ENCODE data around the gene ANKRD18B.
"Not testable (repeated sequence)": the region's sequence is repeated elsewhere in the genome, so short reads cannot be mapped to it uniquely, and the experiment has no call there.

The ANKRD18B gene

DNA sequence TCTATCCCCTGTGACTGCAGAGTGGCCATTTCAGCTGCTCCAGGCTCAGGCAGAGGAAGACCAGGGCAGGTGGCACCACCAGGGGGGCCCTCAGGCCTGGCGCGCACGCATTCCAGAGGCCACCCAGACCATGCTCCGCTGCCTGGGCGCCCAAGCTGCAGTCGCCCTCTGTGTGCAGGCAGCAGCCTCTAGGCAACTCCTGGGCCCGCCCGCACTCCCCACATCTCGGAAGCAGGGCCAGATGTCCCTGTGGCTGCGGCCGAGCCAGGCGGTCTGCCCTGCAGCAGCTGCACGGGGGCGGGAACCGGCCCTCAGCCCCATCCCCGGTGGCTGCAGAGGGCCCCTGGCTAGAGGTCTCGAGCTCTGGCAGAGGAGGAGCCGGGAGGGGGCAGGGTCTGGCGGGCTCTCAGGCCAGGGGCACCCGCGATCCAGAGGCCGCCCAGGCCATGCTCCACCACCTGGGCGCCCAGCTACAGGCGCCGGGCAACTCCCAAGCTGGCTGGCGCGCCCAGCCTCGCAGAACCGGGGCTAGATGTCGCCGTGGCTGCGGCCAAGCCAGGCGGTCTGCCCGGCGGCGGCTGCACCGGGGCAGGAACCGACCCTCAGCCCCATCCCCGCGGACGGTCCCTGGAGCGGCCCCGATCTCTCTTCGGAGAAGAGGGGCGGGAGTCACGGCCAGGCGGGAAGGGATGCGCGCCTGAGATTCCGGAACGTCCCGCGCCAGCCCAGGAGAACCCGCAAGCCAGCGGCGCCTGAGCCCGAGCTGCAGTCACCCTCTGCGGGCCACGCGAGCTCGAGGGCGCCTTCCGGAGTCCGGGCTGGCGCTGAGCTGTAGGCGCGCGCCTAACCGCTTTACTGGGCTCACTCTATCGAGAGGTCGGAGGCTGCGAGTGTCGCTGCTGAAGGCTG lies at the start of gene ANKRD18B:
Gene ANKRD18B, plus strand, starts transcription at position 855 of the 909 bp plus-strand sequence. CDS start 239 bp downstream, outside the sequence.
- peak; percentile 59 to 70 for DNase-seq

DNA sequence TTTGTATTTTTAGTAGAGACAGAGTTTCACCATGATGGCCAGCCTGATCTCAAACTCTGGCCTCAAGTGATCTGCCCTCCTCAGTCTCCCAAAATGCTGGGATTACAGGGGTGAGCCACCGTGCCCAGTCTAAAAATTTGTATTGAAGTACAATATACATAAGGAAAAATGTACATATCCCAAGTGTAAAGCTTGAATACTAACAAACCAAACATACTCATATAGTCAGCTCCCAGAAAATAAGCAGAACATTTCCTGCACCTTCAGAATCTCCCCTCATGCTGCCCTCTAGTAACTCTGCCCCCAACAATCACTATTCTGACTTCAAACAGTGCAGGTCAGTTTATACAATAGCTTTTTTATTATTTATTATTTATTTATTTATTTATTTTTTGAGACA lies 48.7 kb upstream of the ANKRD18B start:
- DNase-seq: no peak

DNA sequence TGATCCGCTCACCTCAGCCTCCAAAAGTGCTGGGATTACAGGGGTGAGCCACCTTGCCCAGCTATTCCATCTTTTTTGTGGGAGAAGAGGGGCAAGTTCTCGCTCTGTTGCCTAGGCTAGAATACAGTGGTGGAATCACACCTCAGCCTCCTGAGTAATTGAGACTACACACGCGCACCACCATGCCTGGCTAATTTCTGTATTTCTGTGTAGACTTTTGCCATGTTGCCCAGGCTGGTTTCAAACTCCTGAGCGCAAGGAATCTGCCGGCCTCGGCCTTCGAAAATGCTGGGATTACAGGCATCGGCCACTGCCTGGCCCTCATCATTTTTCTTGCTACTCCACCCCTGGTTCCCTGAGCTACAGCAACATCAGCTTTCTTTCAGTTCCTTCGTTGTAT lies 47.5 kb upstream of the ANKRD18B start:
- DNase-seq: no peak

DNA sequence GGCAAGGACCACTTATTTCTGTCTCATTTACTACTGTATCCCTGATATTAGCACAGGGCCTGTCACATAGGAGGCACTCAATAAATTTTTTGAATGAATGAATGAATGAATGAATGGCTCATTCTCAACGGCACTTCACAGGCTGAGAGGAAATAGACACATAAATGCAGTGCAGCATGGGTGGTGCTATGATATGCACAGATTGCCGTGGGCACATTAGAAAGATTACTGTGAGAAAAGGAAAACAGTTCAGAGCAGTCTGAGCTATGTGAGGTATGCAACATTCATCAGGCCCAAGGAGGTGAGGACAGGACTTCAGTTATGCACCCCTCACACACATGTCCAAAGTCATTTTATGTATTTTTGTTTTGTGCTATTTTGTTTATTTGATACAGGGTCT lies 43.9 kb upstream of the ANKRD18B start:
- DNase-seq: no peak

DNA sequence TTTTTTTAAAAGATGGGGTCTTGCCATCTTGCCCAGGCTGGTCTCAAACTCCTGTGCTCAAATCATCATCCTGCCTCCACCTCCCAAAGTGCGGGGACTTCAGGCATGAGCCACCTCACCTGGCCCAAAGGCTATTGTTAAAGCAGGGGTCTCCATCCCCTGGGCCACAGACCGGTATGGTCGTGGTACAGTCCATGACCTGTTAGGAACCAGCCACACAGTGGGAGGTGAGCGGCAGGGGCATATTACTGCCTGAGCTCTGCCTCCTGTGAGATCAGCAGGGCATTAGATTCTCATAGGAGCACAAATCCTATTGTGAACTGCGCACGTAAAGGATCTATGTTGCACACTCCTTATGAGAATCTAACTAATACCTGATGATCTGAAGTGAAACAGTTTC lies 43.1 kb upstream of the ANKRD18B start:
- no peak for DNase-seq

DNA sequence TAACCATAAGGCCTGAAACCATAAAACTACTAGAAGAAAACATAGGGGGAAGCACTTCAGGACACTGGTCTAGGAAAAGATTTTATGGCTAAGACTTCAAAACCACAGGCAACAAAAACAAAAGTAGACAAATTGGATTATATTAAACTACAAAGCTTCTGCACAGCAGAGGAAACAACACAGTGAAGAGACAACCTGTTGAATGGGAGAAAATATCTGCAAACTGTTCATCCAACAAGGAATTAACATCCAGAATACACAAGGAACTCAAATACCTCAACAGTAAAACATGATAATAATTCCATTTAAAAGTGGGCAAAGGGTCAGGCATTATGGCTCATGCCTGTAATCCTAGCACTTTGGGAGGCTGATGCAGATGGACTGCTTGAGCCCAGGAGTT lies 38.7 kb upstream of the ANKRD18B start:
- not testable (repeated sequence) for DNase-seq

DNA sequence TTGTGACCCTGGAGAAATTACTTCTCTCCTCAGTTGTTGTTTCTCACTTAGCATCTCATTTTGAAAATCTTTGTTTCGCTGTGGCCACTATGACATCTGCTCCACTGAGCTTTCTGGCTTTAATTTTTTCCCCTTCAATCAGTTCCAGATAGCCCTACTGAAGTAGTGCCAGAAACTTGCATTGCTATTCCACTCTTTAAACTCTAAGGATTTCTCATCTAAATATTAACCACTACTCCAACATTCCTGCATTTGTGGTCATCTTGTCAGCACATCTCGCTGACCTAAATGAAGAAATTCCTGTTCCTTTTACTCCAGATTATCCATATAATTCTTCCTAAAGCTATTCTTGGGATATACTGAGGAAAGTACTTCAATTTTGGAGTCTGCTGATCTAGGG lies 35.0 kb upstream of the ANKRD18B start:
- no peak for DNase-seq

DNA sequence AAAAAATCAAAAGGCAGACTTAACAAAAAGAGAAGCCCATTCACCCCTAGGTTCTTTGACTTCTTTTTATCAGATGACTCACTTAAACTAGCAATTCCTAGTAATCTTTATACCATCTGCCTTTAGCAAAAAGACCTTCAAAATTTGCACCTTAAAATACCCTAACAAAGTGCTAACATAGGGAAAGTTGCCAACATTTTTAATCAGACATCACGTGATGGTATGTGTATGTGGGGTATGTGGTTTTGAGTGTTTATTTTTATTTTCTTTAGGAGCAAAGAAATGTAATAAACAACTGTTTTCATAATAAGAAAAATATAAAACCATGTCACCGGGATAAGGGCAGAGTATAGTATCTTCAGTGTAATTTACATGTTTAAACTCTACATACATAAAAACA lies 30.2 kb upstream of the ANKRD18B start:
- DNase-seq: not testable (repeated sequence)

DNA sequence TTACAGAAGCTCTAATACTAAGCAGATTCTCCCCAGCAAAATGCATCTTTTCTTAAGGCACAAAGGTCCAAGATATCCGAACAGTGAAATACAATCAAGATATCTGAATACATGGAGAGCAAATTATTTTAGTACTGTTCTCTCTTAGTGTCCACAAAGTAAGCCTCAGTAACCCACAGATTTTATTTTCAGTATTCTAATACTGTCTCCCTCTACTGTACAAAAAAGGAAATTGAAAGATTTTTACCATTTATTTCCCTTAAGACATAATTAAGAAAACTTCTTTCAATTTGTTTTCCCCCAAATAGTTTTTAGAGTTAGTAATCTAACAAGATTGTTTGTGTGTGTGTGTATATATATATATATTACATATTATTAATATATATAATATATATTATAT lies 25.7 kb upstream of the ANKRD18B start:
- no peak for DNase-seq

DNA sequence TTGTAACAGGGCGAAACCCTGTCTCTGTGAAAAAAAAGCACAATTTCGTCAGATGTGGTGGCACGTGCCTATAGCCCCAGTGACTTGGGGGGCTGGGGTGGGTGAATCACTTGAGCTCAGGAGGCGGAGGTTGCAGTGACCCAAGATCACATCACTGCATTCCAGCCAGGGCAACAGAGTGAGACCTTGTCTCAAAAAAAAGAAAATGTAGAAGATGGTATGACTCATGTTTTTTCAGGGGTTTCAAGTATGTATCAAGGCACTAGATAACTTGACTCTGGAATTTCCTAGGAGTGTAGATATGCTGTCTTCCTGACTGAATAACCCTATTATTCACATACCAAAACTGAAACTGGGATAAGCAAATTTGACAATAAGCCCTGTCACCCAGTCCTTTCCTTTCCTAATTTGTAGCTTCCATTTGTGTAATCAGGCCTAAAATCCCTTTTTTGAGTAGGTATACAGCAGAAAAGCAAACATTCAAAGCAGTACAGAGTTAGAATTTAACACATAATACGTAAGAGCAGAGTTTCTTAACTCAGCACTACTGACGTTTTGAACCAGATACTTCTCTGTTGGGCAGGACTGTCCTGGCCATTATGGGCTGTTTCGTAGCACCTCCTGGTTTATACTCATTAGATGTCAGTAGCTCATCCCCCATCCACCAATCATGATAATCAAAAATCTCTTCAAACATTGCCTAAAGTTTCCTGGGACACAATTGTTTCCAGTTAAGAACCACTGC lies 17.3 kb upstream of the ANKRD18B start:
- DNase-seq: peak; percentile 38 to 57

DNA sequence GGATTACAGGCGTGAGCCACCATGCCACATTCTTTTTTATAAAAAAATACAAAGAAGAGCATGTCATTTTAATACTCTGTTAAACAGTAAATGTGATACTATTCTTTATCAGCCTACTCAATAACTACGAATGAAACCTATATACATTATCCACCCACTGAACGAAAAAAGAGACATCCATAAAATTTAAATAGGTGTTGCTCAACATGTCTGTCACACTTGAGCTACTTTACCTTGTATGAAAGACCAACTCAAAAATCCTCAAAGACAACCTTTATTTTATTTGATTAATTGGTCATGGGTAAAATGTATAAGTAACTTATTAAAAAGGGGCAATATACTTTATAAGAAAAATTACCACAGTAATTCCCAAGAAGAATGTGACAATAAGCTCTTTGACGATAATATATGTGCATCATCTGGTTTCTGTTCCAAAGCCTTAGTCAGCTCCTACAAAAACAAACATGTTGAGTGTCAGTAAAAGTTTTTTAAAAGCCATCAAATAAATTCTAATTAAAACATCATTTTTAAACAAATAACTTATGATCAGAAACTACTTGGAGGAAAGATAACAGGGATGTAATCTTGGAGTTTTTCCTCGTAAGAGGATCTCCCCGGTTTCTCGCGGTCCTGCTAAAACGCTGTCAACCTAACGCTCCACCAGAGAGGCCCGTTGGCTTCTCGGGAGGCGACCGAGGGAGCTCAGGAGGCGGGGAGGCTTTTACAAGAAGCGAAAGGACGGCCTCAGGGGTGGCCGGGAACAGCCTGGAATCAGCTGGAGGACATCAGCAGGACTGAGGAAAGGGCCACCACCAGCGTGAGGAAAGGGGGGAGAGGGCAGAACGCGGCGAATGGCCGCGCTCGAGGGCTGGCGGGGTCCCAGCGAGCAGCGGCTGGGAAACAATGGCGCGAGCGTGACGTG lies 13.5 kb upstream of the ANKRD18B start:
- peak; percentile 60 to 67 for DNase-seq

DNA sequence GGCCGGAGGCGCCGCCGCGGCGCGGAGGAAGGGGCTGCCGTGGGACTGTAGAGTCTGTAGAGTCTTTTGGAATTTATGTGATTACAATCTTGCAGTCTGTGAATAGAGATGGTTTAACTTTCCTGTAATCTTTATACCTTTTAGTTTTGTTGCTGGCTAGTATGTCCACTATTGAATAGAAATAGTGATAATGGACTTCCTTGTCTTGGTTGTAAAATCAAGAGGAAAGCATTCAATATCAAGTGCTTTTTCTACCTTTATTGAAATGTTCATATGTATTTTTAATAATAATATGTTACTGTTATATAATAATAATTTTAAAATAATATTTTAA lies 12.9 kb upstream of the ANKRD18B start:
- DNase-seq: not testable (repeated sequence)

DNA sequence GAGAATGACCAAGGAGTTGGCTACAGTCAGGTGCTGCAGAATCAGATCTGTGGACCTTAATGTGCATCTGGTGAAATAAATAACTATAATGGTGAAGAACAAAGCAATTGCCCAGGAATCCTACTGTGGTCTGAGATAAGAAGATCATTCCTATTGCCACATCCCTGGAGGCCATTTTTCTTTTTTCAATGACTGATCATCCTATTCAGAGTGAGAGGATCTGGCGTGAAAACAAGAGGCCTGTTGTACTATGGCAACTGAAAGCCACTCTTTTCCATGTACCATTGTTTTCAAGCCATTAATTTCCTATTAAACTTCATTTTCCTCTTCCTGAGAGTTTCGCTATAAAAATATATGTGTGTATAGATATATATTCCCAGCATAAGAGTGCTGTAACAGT lies 11.5 kb upstream of the ANKRD18B start:
- DNase-seq: not testable (repeated sequence)

DNA sequence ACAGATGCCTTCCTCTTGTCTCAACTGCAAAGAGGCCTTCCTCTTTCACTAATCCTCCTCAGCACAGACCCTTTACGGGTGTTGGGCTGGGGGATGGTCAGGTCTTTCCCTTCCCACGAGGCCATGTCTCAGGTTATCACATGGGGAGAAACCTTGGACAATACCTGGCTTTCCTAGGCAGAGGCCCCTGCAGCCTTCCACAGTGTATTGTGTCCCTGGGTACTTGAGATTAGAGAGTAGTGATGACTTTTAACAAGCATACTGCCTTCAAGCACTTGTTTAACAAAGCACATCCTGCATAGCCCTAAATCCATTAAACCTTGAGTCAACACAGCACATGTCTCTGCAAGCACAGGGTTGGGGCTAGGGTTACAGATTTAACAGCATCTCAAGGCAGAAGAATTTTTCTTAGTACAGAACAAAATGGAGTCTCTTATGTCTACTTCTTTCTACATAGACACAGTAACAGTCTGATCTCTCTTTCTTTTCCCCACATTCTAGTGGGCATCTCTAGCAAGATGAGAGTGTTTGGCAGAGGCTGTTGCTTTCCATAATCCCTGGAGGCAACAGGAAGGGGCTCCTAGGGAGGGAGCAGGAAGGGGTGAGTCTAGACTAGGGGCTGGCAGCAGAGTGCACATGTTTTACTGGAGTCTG lies 8.6 kb upstream of the ANKRD18B start:
- not testable (repeated sequence) for DNase-seq

DNA sequence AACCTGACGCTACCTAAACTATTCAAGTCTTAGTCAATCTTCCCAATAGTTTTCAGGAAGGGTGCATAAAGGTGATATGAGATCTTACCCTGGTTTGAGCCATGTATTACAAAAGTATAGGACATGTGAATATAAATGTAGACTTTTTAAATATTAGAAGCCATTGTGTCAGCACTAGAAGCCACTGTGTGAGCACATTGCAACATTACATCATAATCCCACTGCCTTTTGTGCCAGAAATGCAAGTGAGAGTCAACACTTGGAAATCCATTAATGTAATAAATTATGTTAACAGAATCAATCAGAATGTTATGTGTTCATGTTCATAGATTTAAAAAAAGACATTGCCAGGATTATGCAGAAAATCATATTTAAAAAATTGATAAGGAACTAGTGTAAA lies 7.7 kb upstream of the ANKRD18B start:
- not testable (repeated sequence) for DNase-seq

DNA sequence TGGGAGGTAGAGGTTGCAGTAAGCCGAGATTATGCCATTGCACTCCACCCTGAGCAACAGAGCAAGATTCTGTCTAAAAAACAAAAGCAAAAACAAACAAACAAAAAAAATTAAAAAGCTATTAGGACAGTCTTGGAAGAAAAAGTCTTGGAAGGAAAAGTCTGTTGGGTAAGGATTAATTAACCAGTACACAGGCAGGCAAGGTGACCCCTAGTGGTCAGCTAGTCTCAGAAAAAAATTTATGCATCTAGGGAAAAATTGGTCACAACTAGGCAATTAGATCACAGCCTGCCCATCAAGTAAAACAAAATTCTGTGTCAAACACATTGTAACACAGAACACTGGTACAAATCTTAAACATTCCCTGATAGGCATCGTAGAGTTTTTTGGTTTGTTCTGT lies 6.7 kb upstream of the ANKRD18B start:
- no peak for DNase-seq

DNA sequence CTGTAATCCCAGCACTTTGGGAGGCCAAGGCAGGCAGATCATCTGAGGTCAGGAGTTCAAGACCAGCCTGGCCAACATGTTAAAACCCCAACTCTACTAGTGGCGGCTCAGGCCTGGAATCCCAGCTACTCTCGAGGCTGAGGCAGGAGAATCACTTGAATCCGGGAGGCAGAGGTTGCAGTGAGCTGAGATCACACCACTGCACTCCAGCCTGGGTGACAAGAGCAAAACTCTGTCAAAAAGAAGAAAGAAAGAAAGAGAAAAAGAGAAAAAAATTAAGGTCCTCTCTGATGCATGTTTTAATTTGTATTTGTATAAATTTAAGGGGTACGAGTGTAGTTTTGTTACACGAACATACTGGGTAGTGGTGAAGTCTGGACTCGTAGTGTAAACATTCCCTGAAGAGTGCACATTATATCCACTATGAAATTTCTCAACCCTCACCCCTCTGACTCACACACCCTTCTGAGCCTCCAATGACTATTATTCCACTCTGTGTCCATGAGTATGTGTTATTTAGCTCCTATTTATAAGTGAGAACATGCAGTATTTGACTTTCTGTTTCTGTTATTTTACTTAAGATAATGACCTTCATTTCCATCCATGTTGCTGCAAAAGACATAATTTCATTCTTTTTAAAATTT lies 6.0 kb upstream of the ANKRD18B start:
- not testable (repeated sequence) for DNase-seq

DNA sequence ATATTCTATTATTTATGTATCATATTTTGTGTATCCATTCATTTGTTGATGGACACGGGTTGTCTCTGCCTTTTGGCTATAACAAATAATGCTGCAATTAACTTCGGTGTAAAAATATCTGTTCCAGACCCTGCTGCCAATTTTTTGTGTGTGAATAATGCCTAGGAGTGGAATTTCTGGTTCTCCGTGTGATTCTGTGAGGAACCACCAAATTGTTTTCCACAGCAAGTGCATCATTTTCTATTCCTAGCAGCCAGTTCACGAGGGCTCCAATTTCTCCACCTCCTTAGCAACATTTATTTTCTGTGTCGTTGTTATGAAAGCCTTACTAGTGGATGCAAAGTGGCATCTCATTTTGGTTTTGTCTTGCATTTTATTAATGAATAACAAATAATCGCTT lies 2.2 kb upstream of the ANKRD18B start:
- DNase-seq: not testable (repeated sequence)

DNA sequence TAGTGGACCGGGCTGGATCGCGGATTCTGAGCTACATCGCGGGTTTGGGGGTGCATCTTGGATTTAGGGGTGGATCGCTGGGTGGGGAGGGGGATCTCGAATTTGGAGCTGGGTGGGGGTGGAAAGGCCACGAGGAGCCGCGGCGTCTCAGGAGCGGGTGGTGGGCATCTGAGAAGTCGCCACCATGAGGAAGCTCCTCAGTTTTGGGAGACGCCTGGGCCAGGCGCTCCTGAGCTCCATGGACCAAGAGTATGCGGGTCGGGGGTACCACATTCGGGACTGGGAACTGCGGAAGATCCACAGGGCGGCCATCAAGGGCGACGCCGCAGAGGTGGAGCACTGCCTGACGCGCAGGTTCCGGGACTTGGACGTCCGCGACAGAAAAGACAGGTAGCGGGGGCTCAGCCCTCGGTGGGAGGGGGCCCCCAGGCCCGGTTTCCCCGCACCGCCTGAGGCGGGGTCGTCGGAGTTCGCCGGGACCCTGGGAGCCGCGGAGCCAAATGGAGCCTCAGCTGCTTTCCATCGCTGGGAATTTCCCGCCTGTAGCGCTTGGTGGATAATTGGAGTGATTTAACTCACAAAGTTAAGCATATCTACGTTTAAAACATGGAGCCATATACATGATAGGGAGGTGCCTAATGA lies 376 bp downstream of the ANKRD18B start:
- DNase-seq: peak; percentile 19 to 34

DNA sequence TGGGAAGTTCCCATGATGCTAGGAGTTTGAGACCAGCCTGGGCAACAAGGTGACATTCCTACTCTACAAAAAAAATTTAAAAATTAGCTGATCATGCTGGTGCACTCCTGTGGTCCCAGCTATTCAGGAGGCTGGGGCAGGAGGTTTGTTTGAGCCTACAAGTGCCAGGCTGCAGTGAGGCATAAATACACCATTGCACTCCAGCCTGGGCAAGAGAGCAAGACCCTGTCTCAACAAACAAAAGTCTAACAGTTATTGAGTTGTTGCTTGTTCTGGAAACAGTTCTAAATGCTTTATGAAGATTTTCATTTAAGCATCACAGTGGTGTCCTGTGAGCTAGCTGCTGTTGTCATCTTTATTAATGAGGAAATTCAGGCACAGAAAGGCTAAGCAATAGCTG lies 4.0 kb downstream of the ANKRD18B start:
- DNase-seq: not testable (repeated sequence)

DNA sequence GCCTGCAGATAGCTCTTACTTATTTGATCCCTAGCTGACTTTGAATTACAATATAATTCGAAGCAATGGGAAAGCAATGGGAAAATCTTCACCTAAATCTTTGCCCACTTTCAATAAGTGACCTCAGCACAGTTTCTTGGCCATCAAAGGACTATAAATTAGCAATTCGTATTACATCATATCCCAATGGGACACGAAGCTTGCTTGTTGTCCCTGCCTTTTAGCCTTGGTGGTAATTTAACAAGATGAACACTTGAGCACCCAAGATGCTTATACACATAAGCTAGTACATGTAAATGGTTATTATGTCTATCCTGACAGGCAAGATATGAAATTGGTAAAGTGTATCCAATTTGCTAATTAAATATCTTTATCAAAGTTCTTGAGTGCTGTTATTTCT lies 9.9 kb downstream of the ANKRD18B start:
- not testable (repeated sequence) for DNase-seq

All from activated CD4-positive, alpha-beta T cell treated with anti-CD3 and anti-CD28 coated beads, Interleukin-2, amount 50 U/mL, for 48 hours (primary cell).